ENCODE results near the gene PARP3. TPM values are rescaled to one million over a fixed set of nuclear protein-coding genes. Genes with fewer than 3 reads are reported as not detected.

Gene PARP3
- total RNA-seq, 3 donors from 2014 or later (not counting 1 experiment from before 2014, with no cell fraction given) = 4.6 to 7.4 (median 5.6) TPM

DNA sequence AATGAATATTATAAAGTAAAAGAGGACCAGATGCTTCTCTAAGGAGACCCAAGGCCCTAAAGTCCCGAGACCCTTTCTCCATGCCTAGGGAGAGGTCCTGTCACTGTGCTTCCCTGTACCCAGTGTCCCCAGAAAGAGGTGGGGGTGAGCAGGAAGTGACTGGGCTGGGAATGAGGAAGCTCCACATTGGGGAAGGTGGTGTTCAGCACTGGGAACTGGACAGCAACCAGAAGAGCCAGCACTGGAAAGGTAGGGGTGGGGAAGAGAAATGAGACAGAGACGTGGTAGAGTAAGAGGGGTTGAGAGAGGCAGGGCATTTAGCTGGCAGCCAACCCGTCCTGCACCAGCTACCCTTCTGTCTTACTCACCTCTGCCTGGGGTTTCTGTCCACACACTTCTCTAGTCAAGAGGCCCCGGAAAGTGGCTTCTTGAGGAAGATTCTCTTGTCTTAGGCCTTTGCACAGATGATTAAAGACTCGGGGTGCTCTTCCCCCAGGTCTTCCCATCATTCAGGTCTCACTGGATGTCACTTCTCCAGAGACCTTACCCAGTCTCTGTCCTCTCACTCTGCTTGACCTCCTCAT is 12.7 kb upstream of the PARP3 start:
- TF ChIP-seq, protein P1, sequence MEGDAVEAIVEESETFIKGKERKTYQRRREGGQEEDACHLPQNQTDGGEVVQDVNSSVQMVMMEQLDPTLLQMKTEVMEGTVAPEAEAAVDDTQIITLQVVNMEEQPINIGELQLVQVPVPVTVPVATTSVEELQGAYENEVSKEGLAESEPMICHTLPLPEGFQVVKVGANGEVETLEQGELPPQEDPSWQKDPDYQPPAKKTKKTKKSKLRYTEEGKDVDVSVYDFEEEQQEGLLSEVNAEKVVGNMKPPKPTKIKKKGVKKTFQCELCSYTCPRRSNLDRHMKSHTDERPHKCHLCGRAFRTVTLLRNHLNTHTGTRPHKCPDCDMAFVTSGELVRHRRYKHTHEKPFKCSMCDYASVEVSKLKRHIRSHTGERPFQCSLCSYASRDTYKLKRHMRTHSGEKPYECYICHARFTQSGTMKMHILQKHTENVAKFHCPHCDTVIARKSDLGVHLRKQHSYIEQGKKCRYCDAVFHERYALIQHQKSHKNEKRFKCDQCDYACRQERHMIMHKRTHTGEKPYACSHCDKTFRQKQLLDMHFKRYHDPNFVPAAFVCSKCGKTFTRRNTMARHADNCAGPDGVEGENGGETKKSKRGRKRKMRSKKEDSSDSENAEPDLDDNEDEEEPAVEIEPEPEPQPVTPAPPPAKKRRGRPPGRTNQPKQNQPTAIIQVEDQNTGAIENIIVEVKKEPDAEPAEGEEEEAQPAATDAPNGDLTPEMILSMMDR (IDR thresholded peaks at IDR 0.05) = no peak
- Mint-ChIP-seq H3K9me3 (no peaks in the 10 kb centered on the region), H3K4me1 (no peaks in the 10 kb centered on the region), H3K27ac (no peak overlapping the region), H3K27me3 (ENCODE audit: low read depth in 2 of 2) (no peaks in the 10 kb centered on the region), H3K36me3 (no peaks in the 10 kb centered on the region), H3K4me3 (no peak overlapping the region)
- intact Hi-C loops (cut with micrococcal nuclease) = no loop called here
- 95% methylated on average over 4 of the region's 5 CpGs for WGBS (ENCODE audit: insufficient coverage)
- Histone ChIP-seq H3K4me3 (ENCODE audit: low read length) (no peak overlapping the region), H3K4me1 (ENCODE audit: control insufficient read depth, insufficient read depth, low read length) (no peaks in the 10 kb centered on the region), H3K36me3 (ENCODE audit: control insufficient read depth, insufficient read depth, low read length) (peaks cover 17% of the 10 kb centered on the region), H3K9me3 (ENCODE audit: control insufficient read depth, insufficient read depth, low read length) (no peaks in the 10 kb centered on the region), H3K27ac (ENCODE audit: low read length) (no peak overlapping the region), H3K27me3 (ENCODE audit: control insufficient read depth, insufficient read depth, low read length) (no peaks in the 10 kb centered on the region)
- DNase-seq = no peak
- no peak for ATAC-seq

DNA sequence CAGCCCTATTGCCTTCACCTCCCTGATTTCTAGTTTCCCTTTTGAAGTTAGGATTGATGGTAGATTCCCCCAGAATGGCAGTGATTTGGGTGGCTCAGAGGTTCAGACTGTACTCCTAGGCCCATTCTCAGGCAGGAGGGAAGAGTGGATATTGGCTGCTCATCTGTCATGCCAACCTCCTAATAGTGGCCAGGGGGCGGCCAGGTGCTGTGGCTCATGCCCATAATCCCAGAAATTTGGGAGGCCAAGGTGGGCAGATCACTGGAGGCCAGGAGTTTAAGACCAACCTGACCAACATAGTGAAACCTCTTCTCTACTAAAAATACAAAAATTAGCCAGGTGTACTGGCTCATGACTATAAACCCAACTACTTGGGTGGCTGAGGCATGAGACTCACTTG is 11.7 kb upstream of the PARP3 start:
- no peak overlapping the region for H3K4me3 ChIP-seq (ENCODE audit: low read length)
- H3K9me3 ChIP-seq (ENCODE audit: control insufficient read depth, insufficient read depth, low read length) = no peaks in the 10 kb centered on the region
- H3K27ac Mint-ChIP-seq = no peak overlapping the region
- H3K4me1 Mint-ChIP-seq = no peaks in the 10 kb centered on the region
- no peak for DNase-seq
- no peaks in the 10 kb centered on the region for H3K9me3 Mint-ChIP-seq
- no peak overlapping the region for H3K27ac ChIP-seq (ENCODE audit: low read length)
- peaks cover 26% of the 10 kb centered on the region for H3K36me3 ChIP-seq (ENCODE audit: control insufficient read depth, insufficient read depth, low read length)
- H3K4me3 Mint-ChIP-seq = no peak overlapping the region
- no peaks in the 10 kb centered on the region for H3K27me3 ChIP-seq (ENCODE audit: control insufficient read depth, insufficient read depth, low read length)
- no peaks in the 10 kb centered on the region for H3K27me3 Mint-ChIP-seq (ENCODE audit: low read depth in 2 of 2)
- no peak for ATAC-seq
- H3K36me3 Mint-ChIP-seq = no peaks in the 10 kb centered on the region
- WGBS (ENCODE audit: insufficient coverage) = 86% methylated on average over 1 of the region's 1 CpG
- no peaks in the 10 kb centered on the region for H3K4me1 ChIP-seq (ENCODE audit: control insufficient read depth, insufficient read depth, low read length)
- intact Hi-C loops (cut with micrococcal nuclease) = no loop called here
- TF ChIP-seq, protein P1 (IDR thresholded peaks at IDR 0.05) = no peak

DNA sequence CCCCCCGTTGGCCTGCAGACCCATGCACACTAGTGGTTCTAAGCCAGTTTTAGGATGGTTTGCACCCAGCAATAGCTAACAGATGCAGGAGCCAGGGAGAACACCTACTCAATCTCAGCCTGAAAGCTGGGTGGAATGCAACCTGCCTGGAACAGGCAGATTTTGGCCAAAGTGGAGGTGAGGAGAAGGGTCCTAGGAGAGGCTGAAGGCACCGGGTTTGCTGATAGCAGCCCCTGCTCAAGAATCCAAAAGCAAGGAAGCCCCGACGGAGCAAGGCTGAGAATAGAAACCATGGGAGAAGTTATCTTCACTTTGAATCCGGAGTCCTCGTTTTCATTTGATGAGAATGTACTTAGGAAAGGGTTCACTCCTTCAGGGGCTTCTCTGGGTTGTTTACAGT is 10.4 kb upstream of the PARP3 start:
- TF ChIP-seq, protein P1 (IDR thresholded peaks at IDR 0.05) = no peak
- WGBS (ENCODE audit: insufficient coverage) = 97% methylated on average over 6 of the region's 6 CpGs
- Histone ChIP-seq H3K9me3 (ENCODE audit: control insufficient read depth, insufficient read depth, low read length) (no peaks in the 10 kb centered on the region), H3K36me3 (ENCODE audit: control insufficient read depth, insufficient read depth, low read length) (peaks cover 39% of the 10 kb centered on the region), H3K27ac (ENCODE audit: low read length) (no peak overlapping the region), H3K4me3 (ENCODE audit: low read length) (no peak overlapping the region), H3K4me1 (ENCODE audit: control insufficient read depth, insufficient read depth, low read length) (no peaks in the 10 kb centered on the region), H3K27me3 (ENCODE audit: control insufficient read depth, insufficient read depth, low read length) (no peaks in the 10 kb centered on the region)
- intact Hi-C loops (cut with micrococcal nuclease) = no loop called here
- H3K4me3 Mint-ChIP-seq = no peak overlapping the region
- H3K9me3 Mint-ChIP-seq = no peaks in the 10 kb centered on the region
- H3K4me1 Mint-ChIP-seq = no peaks in the 10 kb centered on the region
- ATAC-seq (no peak), DNase-seq (no peak)
- no peak overlapping the region for H3K27ac Mint-ChIP-seq
- no peaks in the 10 kb centered on the region for H3K27me3 Mint-ChIP-seq (ENCODE audit: low read depth in 2 of 2)
- H3K36me3 Mint-ChIP-seq = no peaks in the 10 kb centered on the region
